ENCODE results near the gene MRPL20.
"Not testable (repeated sequence)": the region's sequence is repeated elsewhere in the genome, so short reads cannot be mapped to it uniquely, and the experiment has no call there.

Gene MRPL20

GRCh38 chr1:1421147-1421906, 14.2 kb upstream of the MRPL20 start, which contains the start of gene ANKRD65:
Gene ANKRD65, minus strand, starts transcription at chr1:1421276. Its CDS starts 271 bp downstream, at chr1:1421005.
- no peaks in the 10 kb centered on the region for H3K9me3 ChIP-seq (replicated peaks; ENCODE audit: low read length)
- no peaks in the 10 kb centered on the region for H3K27me3 ChIP-seq (ENCODE audit: control insufficient read depth, insufficient read depth, low read length)
- peak within 1 kb of the TSS; percentile 30 for H3K9ac ChIP-seq (ENCODE audit: low read depth, low read length)
- H3K4me2 ChIP-seq (ENCODE audit: low read length) = peak within 1 kb of the TSS; percentile 77
- H3K36me3 ChIP-seq (ENCODE audit: insufficient read depth, low read length) = no peaks in the 10 kb centered on the region
- peak within 1 kb of the TSS; percentile 62 for H3K4me3 ChIP-seq (ENCODE audit: low read length)
- H3K4me1 ChIP-seq (ENCODE audit: control insufficient read depth, insufficient read depth, low read length) = no peaks in the 10 kb centered on the region

GRCh38 chr1:1420654-1421141, 13.6 kb upstream of the MRPL20 start:
- Histone ChIP-seq H3K36me3 (ENCODE audit: insufficient read depth, low read length) (no peaks in the 10 kb centered on the region), H3K4me1 (ENCODE audit: control insufficient read depth, insufficient read depth, low read length) (no peaks in the 10 kb centered on the region), H3K4me2 (ENCODE audit: low read length) (no peak overlapping the region), H3K4me3 (ENCODE audit: low read length) (no peak overlapping the region), H3K9me3 (replicated peaks; ENCODE audit: low read length) (no peaks in the 10 kb centered on the region), H3K9ac (ENCODE audit: low read depth, low read length) (no peak overlapping the region), H3K27me3 (ENCODE audit: control insufficient read depth, insufficient read depth, low read length) (no peaks in the 10 kb centered on the region)

GRCh38 chr1:1419813-1420653, 12.9 kb upstream of the MRPL20 start:
- Histone ChIP-seq H3K27me3 (ENCODE audit: control insufficient read depth, insufficient read depth, low read length) (no peaks in the 10 kb centered on the region), H3K4me3 (ENCODE audit: low read length) (peak overlapping the region; percentile 62), H3K9ac (ENCODE audit: low read depth, low read length) (peak overlapping the region; percentile 47)

GRCh38 chr1:1419363-1419812, 12.3 kb upstream of the MRPL20 start:
- Histone ChIP-seq H3K4me3 (ENCODE audit: low read length) (no peak overlapping the region), H3K27me3 (ENCODE audit: control insufficient read depth, insufficient read depth, low read length) (no peaks in the 10 kb centered on the region), H3K4me1 (ENCODE audit: control insufficient read depth, insufficient read depth, low read length) (no peaks in the 10 kb centered on the region), H3K36me3 (ENCODE audit: insufficient read depth, low read length) (no peaks in the 10 kb centered on the region), H3K9me3 (replicated peaks; ENCODE audit: low read length) (no peaks in the 10 kb centered on the region), H3K9ac (ENCODE audit: low read depth, low read length) (peak overlapping the region; percentile 47), H3K4me2 (ENCODE audit: low read length) (peak overlapping the region; percentile 77)

More at GRCh38 chr1:1419813-1420653, 12.9 kb upstream of the MRPL20 start:
- H3K36me3 ChIP-seq (ENCODE audit: insufficient read depth, low read length) = no peaks in the 10 kb centered on the region
- no peaks in the 10 kb centered on the region for H3K4me1 ChIP-seq (ENCODE audit: control insufficient read depth, insufficient read depth, low read length)
- no peaks in the 10 kb centered on the region for H3K9me3 ChIP-seq (replicated peaks; ENCODE audit: low read length)
- H3K4me2 ChIP-seq (ENCODE audit: low read length) = peak overlapping the region; percentile 77

- no peak overlapping the region for H3K9ac ChIP-seq (ENCODE audit: low read depth, low read length)
- no peaks in the 10 kb centered on the region for H3K4me1 ChIP-seq (ENCODE audit: control insufficient read depth, insufficient read depth, low read length)
- no peak overlapping the region for H3K4me3 ChIP-seq (ENCODE audit: low read length)
Measured at GRCh38 chr1:1418464-1419362, 11.6 kb upstream of the MRPL20 start.

GRCh38 chr1:1417825-1418463, 10.9 kb upstream of the MRPL20 start:
- H3K4me3 ChIP-seq (ENCODE audit: low read length); H3K9me3 ChIP-seq (replicated peaks; ENCODE audit: low read length); H3K9ac ChIP-seq (ENCODE audit: low read depth, low read length); H3K36me3 ChIP-seq (ENCODE audit: insufficient read depth, low read length); H3K4me2 ChIP-seq (ENCODE audit: low read length); H3K4me1 ChIP-seq (ENCODE audit: control insufficient read depth, insufficient read depth, low read length); H3K27me3 ChIP-seq (ENCODE audit: control insufficient read depth, insufficient read depth, low read length): not testable (repeated sequence)

More at GRCh38 chr1:1418464-1419362, 11.6 kb upstream of the MRPL20 start:
- H3K27me3 ChIP-seq (ENCODE audit: control insufficient read depth, insufficient read depth, low read length) = no peaks in the 10 kb centered on the region
- H3K4me2 ChIP-seq (ENCODE audit: low read length) = no peak overlapping the region
- no peaks in the 10 kb centered on the region for H3K36me3 ChIP-seq (ENCODE audit: insufficient read depth, low read length)
- H3K9me3 ChIP-seq (replicated peaks; ENCODE audit: low read length) = no peaks in the 10 kb centered on the region

DNA sequence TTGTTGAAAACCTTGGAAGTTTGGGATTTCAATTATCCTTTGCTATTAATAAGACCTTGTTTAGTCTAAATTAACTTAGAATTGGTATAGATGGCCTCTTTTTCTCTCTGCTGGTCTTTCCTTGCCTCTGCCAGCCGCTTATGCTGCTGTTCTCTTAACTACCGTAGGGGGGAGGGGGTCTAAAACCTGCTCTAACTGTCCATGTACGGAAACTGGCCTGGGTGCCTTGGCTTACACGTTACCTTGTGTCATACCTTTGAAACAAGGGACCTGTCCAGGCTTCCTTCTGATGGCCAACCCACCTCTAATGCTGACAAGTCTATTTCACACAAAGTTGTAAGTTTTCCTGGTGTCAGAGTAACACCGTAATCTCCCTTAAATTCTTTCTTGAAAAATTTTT, 10.3 kb upstream of the MRPL20 start:
- not testable (repeated sequence) for H3K36me3 ChIP-seq (ENCODE audit: insufficient read depth, low read length); H3K9me3 ChIP-seq (replicated peaks; ENCODE audit: low read length); H3K4me3 ChIP-seq (ENCODE audit: low read length); H3K9ac ChIP-seq (ENCODE audit: low read depth, low read length); H3K4me2 ChIP-seq (ENCODE audit: low read length); H3K27me3 ChIP-seq (ENCODE audit: control insufficient read depth, insufficient read depth, low read length); H3K4me1 ChIP-seq (ENCODE audit: control insufficient read depth, insufficient read depth, low read length)

DNA sequence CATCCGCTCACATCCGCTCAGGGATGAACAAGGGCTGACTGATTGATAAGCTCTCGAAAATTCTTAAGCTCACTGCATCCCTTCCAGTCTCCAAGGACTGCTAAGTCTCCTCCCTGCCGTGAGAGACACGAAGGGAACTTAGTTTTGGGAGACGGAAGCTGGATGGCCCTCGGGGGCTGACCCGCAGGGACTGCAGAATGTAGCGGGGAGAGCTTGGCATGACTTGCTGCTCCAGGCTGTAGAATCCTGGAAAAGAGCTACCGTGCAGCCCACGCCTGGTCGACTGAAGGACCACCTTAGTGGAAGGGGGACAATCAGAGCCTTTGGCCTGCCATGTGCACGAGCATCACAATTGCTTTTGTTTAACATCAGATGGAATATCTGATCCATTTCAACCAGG, 8.7 kb upstream of the MRPL20 start:
- Histone ChIP-seq H3K4me2 (ENCODE audit: low read length) (no peak overlapping the region), H3K9ac (ENCODE audit: low read depth, low read length) (no peak overlapping the region), H3K4me1 (ENCODE audit: control insufficient read depth, insufficient read depth, low read length) (no peaks in the 10 kb centered on the region)

GRCh38 chr1:1412311-1412902, 5.3 kb upstream of the MRPL20 start:
- not testable (repeated sequence) for H3K36me3 ChIP-seq (ENCODE audit: insufficient read depth, low read length); H3K27me3 ChIP-seq (ENCODE audit: control insufficient read depth, insufficient read depth, low read length); H3K9ac ChIP-seq (ENCODE audit: low read depth, low read length); H3K4me3 ChIP-seq (ENCODE audit: low read length); H3K9me3 ChIP-seq (replicated peaks; ENCODE audit: low read length); H3K4me1 ChIP-seq (ENCODE audit: control insufficient read depth, insufficient read depth, low read length); H3K4me2 ChIP-seq (ENCODE audit: low read length)

More for the DNA sequence above, 8.7 kb upstream of the MRPL20 start:
- Histone ChIP-seq H3K9me3 (replicated peaks; ENCODE audit: low read length) (no peaks in the 10 kb centered on the region), H3K36me3 (ENCODE audit: insufficient read depth, low read length) (no peaks in the 10 kb centered on the region), H3K4me3 (ENCODE audit: low read length) (no peak overlapping the region), H3K27me3 (ENCODE audit: control insufficient read depth, insufficient read depth, low read length) (no peaks in the 10 kb centered on the region)

DNA sequence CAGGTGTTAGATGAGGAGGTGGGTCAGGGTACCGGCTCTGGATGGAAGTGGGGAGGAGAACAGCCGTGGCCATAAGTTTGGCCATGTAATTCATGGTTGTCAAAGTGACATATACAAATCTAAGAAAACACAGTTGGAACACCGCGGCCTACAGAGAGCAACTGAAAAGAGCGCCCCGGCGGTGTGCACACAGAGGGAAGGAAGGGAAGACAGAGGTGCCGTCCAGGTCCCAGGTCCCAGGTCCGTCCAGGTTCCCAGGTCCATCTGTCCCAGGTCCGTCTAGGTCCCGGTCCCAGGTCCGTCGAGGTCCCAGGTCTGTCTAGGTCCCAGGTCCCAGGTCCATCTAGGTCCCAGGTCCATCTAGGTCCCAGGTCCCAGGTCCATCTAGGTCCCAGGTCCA, 4.5 kb upstream of the MRPL20 start:
- H3K4me2 ChIP-seq (ENCODE audit: low read length) = no peak overlapping the region
- H3K4me3 ChIP-seq (ENCODE audit: low read length) = no peak overlapping the region
- H3K36me3 ChIP-seq (ENCODE audit: insufficient read depth, low read length) = peaks cover 2% of the 10 kb centered on the region
- H3K9me3 ChIP-seq (replicated peaks; ENCODE audit: low read length) = no peaks in the 10 kb centered on the region
- H3K4me1 ChIP-seq (ENCODE audit: control insufficient read depth, insufficient read depth, low read length) = peaks cover 8% of the 10 kb centered on the region
- H3K9ac ChIP-seq (ENCODE audit: low read depth, low read length) = no peak overlapping the region
- no peaks in the 10 kb centered on the region for H3K27me3 ChIP-seq (ENCODE audit: control insufficient read depth, insufficient read depth, low read length)

Measured in skeletal muscle satellite cell (primary cell).